KBM-7 (cell line): ENCODE results near the gene LMAN1.
A peak's percentile ranks its signal among the peaks of the same experiment; 100 is the strongest.

ENCODE experiments used
- DNase-seq: peaks from one replicate; pipeline ENCODE4 v3.0.0-alpha.2; 2015
- in situ Hi-C: fragments of 300-500 bp; cut with MboI; formaldehyde crosslinking; loops from 2 replicates; pipeline ENCODE4 v1.14.3; 2020; ENCODE audit warnings: low sequenced_read_pairs, low pct_unique_long_range_greater_than_20kb, mixed read lengths

Gene LMAN1, protein sequence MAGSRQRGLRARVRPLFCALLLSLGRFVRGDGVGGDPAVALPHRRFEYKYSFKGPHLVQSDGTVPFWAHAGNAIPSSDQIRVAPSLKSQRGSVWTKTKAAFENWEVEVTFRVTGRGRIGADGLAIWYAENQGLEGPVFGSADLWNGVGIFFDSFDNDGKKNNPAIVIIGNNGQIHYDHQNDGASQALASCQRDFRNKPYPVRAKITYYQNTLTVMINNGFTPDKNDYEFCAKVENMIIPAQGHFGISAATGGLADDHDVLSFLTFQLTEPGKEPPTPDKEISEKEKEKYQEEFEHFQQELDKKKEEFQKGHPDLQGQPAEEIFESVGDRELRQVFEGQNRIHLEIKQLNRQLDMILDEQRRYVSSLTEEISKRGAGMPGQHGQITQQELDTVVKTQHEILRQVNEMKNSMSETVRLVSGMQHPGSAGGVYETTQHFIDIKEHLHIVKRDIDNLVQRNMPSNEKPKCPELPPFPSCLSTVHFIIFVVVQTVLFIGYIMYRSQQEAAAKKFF

GRCh38 chr18:59358712-59359575 is at the start of gene LMAN1:
Gene LMAN1 (minus strand): TSS chr18:59359265. CDS start chr18:59359244, 21 bp downstream.
- peak; percentile 92 for DNase-seq
- in situ Hi-C loops, result no loop called here

- peak; percentile 87 for DNase-seq
- in situ Hi-C loops, result loop anchor here (25.0 kb wide), 1 partner anchor 90 kb away; the partner anchor contains the start of gene CPLX4
Observed at GRCh38 chr18:59402432-59403090, 43.5 kb upstream of the LMAN1 start.

GRCh38 chr18:59400407-59400806 is 41.3 kb upstream of the LMAN1 start:
- no peak for DNase-seq
- in situ Hi-C loops, result loop anchor here (25.0 kb wide), 1 partner anchor 88 kb away; the partner anchor contains the start of gene CPLX4

DNA sequence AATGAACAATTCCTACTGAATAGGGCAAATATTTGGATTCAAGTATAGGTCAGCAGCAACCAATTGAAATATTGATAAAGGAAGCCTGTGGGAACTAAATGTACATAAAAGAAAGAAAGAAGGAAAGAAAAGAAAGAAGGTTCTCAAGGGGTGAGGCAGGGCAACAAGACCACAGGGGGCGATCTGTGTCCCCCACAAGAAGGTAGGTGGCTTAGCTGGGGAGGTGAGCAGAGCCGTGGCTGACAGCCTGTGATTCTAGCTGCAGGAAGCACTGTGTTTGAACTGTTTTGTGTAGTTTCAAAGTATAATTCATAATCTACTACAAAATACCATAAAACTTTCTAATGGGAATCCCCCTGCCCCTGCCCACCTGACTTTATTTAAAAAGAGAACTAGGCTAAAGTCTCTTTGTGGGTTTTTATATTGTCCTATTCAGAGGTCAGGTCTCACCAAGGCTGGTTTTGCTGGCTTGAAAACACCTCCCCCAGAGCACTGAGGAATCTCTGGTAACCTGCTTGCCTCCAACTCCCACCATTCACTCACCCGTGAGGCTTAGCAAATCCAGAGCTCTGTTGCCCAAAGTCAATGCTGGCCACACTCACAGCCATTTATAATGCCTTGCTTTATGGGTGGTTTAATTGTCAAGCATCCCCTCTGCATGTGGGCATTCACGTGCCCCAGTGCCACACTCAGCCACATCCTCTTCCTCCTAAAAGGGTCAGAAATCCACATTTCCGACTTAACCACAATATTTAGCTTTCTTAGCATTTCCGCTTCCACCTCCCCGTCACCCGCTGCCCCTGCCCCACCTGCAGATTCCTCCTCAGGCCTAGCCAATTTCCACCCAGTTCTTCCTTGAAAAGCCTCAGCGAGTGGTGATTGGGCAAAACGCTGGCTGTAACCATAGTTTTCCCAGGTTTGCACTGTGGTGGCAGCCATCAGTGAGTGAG is 36.4 kb upstream of the LMAN1 start:
- no peak for DNase-seq
- in situ Hi-C loops, result no loop called here

DNA sequence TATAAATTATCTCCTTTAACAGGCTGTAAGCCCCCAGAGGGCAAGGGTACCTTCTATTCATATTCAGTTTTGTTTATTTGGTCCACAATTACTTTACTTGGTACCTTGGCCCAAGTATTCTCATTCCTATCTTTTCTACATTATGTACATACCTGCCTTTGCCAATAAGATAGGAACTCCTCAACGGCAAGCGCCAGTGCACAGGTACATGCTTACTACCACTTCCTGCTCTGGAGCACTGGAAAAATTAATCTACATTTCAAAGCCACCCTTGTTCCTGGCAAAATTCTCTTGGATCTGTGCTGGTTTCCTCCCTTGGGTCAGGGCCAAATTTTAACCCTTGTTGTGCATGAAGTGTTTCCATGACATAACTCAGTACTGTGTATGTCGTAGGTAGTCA is 34.3 kb upstream of the LMAN1 start:
- in situ Hi-C loops, result no loop called here

DNA sequence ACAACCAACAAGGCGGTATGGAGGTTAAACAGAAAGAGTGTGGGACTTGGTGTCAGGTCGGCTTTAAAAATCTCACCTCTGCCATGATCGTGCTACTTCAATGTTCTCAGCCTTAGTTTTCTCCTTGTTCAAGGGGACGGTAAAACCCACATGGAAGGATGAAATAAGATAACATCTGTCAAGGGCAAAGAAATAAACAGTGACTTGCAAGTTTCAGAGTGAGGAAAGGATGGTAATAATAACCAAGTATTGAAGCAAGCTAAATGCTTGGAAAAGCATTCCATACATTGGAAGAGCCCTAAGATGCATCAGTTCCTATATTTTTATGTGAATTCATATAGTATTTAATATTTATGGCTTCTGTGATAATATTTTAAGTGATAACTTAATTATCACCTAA is 29.8 kb upstream of the LMAN1 start:
- no peak for DNase-seq
- in situ Hi-C loops, result no loop called here

More for the DNA sequence above, 34.3 kb upstream of the LMAN1 start:
- no peak for DNase-seq

DNA sequence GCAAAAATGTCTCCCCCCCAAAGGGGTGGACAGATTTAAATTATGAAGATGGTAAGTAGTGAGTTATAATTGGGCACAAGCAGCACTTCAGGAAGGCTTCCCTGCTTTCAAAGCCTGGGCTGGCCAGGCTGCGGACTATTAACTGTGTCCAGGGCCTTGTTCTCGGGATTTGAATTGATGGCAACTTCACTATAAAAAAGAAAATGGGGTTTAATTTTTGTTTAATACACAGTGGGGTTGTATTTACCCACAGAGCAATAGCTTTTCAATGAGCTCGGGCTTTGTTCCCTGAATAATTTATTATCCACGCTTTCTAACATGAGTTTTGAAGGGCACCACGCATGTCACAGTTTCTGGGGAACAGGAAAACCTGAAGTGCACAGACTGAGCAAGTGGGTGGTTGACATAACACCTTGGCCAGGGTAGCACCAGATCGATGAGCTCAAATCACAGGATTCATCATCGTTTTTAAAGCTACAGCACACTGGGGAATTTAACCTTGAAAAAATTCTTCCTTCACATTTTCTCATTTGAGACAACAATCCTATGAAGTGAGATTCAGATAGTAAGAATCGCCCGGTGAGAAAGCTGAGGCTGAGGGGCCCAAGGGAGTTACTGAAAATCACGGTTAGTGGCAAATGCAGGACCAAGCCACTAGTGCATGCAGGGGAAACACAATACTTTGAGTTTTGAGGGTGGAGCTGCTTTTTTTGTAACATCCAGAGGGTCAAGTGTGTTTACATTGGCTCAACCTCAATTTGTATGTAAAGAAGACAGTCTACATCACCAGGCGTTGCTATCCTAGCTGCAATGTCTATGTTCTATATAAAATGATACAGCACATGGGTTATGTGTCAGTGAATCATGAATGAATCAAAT is 28.9 kb upstream of the LMAN1 start:
- no peak for DNase-seq
- in situ Hi-C loops, result no loop called here

DNA sequence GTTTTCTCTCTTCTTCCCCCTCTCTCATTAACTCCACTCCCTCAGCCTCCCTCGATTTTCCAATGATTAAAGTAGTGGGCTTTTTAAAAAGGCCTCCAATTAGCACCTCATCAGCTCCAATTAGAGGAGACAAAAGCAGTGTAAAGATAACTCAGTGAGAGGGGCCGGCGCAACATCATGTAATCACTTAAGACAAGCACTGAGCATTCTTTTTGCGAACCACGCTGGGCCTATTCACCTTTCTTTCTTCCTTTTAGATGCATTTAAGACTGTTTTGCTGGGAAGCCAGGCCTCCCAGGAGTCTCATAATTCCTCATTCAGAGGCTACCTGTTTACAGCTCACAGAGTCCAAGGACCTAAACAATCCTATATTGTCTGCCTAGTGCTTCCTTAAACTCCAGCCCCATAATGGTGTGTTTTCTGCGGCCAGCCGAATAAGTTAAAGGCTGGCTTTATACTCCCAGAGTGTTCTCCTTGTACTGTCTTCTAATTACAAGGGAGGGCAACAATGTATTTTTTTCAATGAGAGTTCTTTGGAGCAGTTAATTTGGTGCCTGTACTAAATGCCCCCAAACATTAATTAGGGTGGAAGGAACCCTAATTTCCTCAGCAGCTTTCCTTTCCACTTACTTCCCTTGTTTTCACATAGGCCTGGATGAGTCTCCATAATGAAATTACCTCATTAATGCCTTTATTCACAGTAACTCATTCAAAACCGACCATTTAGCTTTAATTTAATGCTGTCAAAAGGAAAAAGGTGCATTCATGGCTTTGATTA is 28.0 kb upstream of the LMAN1 start:
- DNase-seq, result no peak
- in situ Hi-C loops, result no loop called here

- DNase-seq, result no peak
- in situ Hi-C loops, result no loop called here
Observed at GRCh38 chr18:59385191-59385590, 26.1 kb upstream of the LMAN1 start.

- in situ Hi-C loops, result no loop called here
- DNase-seq, result no peak
Observed at GRCh38 chr18:59383851-59384250, 24.8 kb upstream of the LMAN1 start.

GRCh38 chr18:59382383-59382782 is 23.3 kb upstream of the LMAN1 start:
- in situ Hi-C loops, result no loop called here
- no peak for DNase-seq

- in situ Hi-C loops, result no loop called here
- DNase-seq, result no peak
Observed at GRCh38 chr18:59381949-59382348, 22.9 kb upstream of the LMAN1 start.

- DNase-seq, result no peak
- in situ Hi-C loops, result no loop called here
Observed at GRCh38 chr18:59380706-59381105, 21.6 kb upstream of the LMAN1 start.

- no peak for DNase-seq
- in situ Hi-C loops, result no loop called here
Observed at GRCh38 chr18:59379772-59380522, 20.9 kb upstream of the LMAN1 start.

DNA sequence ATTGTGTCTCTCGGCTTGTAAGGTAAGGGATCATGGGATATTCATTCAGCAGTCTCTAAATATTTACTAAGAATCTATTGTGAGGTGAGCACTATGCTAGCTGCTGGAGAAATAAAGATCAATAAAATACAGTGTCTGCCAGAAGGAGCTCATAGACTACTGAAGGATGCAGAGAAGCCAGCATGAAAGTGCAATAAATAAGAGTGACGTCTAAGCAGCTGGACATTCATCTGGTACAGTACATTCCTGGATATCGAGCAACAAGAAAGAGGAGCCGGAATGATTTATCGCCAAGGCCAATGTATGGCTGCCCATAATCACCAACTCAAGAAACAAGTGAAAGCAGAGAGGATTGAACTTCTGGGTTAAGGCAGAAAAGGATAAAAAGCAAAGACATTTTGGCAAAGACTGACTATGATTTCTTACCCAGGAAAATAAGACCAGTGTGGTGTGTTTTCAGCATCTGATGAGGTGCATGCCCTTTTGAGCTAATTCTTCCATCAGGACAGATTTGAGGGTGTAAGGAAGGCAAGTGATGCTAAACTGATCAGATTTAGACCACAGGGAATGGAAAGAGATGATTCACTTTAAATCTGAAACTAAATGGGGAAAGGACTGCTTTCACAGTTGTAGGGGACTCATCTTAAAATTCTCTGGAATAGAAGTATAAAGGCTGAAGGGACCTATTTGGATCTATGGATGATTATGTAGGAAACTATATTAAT is 18.7 kb upstream of the LMAN1 start:
- in situ Hi-C loops, result no loop called here

More for the DNA sequence above, 18.7 kb upstream of the LMAN1 start:
- no peak for DNase-seq
